SK-N-MC (cell line): ENCODE data around the gene HGS.

ENCODE experiments used
- DNase-seq: peaks from one replicate; pipeline ENCODE4 v3.0.0-alpha.2; 2011; ENCODE audit warnings: low read depth, low spot score
- H3K27ac ChIP-seq: fragments of 200-600 bp; sonication (generic); 2 replicates; pipeline ENCODE4 v1.5.1; 2016; ENCODE audit warnings: mixed run types
- H3K36me3 ChIP-seq: fragments of 200-600 bp; sonication (generic); 2 replicates; pipeline ENCODE4 v1.6.1; 2017; ENCODE audit warnings: antibody characterized with exemption, low read length, mixed read lengths; ENCODE audit not compliant: insufficient read depth
- H3K4me3 ChIP-seq: fragments of 200-600 bp; sonication (generic); 2 replicates; pipeline ENCODE4 v1.5.1; 2016
- H3K9ac ChIP-seq: fragments of 200-600 bp; sonication (generic); 2 replicates; pipeline ENCODE4 v1.8.0; 2017; ENCODE audit warnings: mixed run types, mixed read lengths; ENCODE audit not compliant: insufficient read length
- H3K9me3 ChIP-seq: fragments of 200-600 bp; sonication (generic); 2 replicates; pipeline ENCODE4 v1.6.1; 2017; ENCODE audit warnings: low read depth, mild to moderate bottlenecking, antibody characterized with exemption, low read length, moderate library complexity, mixed read lengths
- EZH2 ChIP-seq: fragments of 200-600 bp; sonication (generic); IDR thresholded peaks from one replicate; pipeline ENCODE4 v1.6.1; 2017; ENCODE audit warnings: antibody characterized with exemption
- FOXP2 ChIP-seq: optimal IDR thresholded peaks from 2 replicates; pipeline ENCODE3; 2011; ENCODE audit warnings: mild to moderate bottlenecking, moderate library complexity; ENCODE audit not compliant: insufficient read depth; ENCODE audit errors: extremely low read length, control extremely low read depth
- POLR2AphosphoS5 ChIP-seq: IDR thresholded peaks from 2 replicates; pipeline ENCODE4 v1.6.1; 2012; ENCODE audit warnings: mild to moderate bottlenecking, low read depth, low read length, borderline replicate concordance

Gene HGS

DNA sequence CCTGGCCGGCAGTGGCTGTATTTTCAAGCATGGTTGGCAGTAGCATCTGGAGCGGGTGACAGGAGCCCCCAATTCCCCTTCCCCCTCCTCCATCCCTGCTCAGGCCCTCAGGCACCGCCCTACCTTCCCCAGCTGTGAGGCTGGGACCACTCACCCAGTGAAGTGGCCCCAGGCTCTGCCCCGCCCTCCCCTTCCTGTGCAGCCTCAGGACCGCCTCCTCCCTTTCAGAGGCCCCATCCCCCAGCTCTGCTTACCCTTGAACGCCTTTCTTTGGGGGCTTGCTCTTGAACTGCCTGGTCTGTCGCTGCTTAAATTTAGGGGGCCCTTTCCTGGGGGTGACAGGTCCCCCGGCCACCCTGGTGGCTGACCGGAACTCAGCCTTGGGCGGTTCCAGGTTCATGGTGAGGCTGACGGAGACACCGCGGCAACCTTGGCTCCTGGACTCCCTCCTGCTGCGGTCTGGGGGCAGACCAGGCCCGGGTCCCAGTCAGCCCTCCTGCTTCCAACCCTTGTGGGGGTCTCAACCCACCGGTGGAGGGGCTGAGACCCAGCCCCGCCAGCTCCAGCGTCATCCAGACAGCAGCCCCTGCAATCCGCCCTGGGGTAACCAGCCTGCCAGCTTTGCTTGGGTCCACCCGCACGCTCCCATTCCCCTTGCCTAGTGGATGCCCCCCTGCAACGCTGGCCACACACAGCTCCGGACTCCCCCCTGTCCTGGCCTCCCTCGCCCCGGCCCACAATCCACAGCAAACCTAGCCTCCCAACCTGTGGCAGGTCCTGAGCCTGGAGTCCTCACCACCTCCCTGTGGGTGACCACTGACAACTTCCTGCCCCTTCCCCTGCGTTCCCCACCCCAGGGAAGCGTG lies 30.7 kb upstream of the HGS start:
- H3K36me3 ChIP-seq, result no peaks in the 10 kb centered on the region
- no peak for DNase-seq
- no peaks in the 10 kb centered on the region for H3K9me3 ChIP-seq
- no peak for TF ChIP-seq EZH2
- no peak for TF ChIP-seq FOXP2
- TF ChIP-seq POLR2AphosphoS5, result no peak
- no peak overlapping the region; the same call in 1 of the 2 replicates for H3K4me3 ChIP-seq
- peak overlapping the region; percentile 67 for H3K27ac ChIP-seq
- no peak overlapping the region for H3K9ac ChIP-seq

DNA sequence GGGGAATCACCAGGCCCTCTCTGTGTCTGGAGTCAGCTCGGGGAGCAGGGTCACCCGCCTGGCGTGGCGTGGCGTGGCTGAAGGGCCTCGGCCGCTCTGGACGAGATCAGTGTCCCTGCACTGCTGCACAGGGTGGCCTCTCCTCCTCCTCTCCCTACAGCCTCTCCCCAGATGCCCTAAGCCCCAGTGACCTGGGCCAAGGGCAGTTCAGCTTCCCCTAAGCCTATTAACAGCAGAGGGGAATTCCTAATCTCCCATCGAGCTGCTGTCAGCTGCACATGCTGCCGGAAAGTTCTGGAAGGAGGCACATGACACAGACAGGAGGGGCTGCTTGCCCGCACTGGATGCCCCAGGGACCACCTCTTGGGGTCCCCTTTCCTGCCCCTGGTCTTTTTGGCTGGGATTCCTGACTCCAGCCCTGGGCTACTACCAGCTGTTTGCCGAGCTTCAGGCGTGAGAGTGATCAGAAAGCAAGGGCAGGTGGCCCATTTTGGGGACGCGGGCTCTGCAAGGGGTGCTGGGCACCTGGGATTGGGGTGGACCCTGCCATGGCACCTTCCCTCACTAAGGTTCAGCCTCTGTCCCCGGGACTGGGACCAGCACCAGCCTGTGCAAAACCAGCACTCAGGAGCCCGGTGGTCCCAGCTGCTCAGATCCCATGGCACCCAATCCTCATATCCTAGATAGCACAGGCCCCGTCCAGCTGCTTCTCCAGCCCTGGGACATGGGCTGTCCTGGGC lies 28.3 kb upstream of the HGS start:
- TF ChIP-seq EZH2, result no peak
- no peak for TF ChIP-seq FOXP2
- TF ChIP-seq POLR2AphosphoS5, result no peak
- H3K27ac ChIP-seq, result no peak overlapping the region

GRCh38 chr17:81656118-81656743 lies 27.6 kb upstream of the HGS start, which contains the start of gene PDE6G:
PDE6G (minus strand) TSS chr17:81656542; CDS start chr17:81653305, 3,237 bp downstream.
- no peak within 1 kb of the TSS for H3K9ac ChIP-seq
- H3K4me3 ChIP-seq, result no peak within 1 kb of the TSS
- DNase-seq, result no peak
- no peak within 1 kb of the TSS for H3K27ac ChIP-seq
- H3K36me3 ChIP-seq, result no peaks in the 10 kb centered on the region
- TF ChIP-seq FOXP2, result no peak
- TF ChIP-seq POLR2AphosphoS5, result no peak
- no peak for TF ChIP-seq EZH2
- no peaks in the 10 kb centered on the region for H3K9me3 ChIP-seq

More for the DNA sequence above, 28.3 kb upstream of the HGS start:
- H3K36me3 ChIP-seq, result no peaks in the 10 kb centered on the region
- H3K9ac ChIP-seq, result no peak overlapping the region
- H3K4me3 ChIP-seq, result no peak overlapping the region
- no peak for DNase-seq
- no peaks in the 10 kb centered on the region for H3K9me3 ChIP-seq

GRCh38 chr17:81656835-81657234 lies 27.0 kb upstream of the HGS start:
- no peak for TF ChIP-seq POLR2AphosphoS5
- TF ChIP-seq EZH2, result no peak
- TF ChIP-seq FOXP2, result no peak
- no peak for DNase-seq
- H3K9me3 ChIP-seq, result no peaks in the 10 kb centered on the region
- H3K36me3 ChIP-seq, result no peaks in the 10 kb centered on the region
- no peak overlapping the region for H3K4me3 ChIP-seq
- no peak overlapping the region for H3K9ac ChIP-seq
- H3K27ac ChIP-seq, result no peak overlapping the region

DNA sequence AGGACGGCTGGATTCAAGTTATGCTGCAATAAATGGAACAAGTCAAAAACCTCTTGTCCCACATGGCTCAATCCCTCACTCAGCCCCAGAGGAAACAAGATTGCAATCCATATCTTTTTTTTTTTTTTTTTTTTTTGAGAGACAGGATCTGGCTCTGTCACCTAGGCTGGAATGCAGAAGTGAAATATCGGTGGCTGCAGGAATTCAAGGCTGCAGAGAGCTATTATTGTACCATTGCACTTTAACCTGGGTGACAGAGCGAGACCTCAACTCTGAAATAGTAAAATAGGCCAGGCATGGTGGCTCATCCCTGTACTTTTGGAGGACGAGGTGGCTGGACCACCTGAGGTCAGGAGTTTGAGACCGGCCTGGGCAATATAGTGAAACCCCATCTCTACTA lies 24.8 kb upstream of the HGS start:
- Histone ChIP-seq H3K36me3 (no peaks in the 10 kb centered on the region), H3K27ac (no peak overlapping the region), H3K9me3 (no peaks in the 10 kb centered on the region), H3K4me3 (no peak overlapping the region), H3K9ac (no peak overlapping the region)
- DNase-seq, result no peak
- no peak for TF ChIP-seq POLR2AphosphoS5
- no peak for TF ChIP-seq FOXP2
- no peak for TF ChIP-seq EZH2

DNA sequence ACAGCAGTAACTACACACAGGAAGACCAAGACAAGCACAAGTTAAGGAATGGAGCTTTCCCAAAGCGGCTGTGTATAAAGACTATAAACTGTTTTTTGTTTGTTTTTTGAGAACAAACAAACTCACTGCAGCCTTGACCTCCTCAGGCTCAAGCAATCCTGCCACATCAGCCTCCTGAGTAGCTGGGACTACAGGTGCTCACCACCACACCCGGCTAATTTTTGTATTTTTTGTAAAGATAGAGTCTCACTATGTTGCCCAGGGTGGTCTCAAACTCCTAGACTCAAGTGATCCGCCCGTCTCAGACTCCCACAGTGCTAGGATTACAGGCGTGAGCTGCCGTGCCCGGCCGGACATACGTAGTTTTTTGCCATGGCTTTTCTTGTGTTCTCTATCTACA lies 23.4 kb upstream of the HGS start:
- Histone ChIP-seq H3K9me3 (no peaks in the 10 kb centered on the region), H3K4me3 (no peak overlapping the region), H3K27ac (no peak overlapping the region), H3K9ac (no peak overlapping the region), H3K36me3 (peaks cover 8% of the 10 kb centered on the region; the same call in 1 of the 2 replicates)
- no peak for DNase-seq
- no peak for TF ChIP-seq EZH2
- TF ChIP-seq POLR2AphosphoS5, result no peak
- no peak for TF ChIP-seq FOXP2

DNA sequence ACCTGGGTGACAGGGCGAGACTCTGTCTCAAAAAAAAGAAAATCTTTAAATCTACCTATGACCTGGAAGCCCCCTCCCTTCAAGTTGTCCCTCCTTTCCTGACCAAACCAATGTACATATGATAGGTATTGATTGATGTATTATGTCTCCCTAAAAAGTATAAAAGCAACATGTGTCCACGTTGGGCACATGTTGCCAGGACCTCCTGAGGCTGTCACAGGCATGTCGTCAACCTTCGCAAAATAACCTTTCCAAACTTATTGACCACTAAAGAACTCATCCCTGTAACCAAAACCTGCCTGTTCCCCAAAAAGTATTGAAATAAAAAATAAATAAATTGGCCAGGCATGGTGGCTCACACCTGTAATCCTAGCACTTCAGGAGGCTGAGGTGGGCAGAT lies 21.8 kb upstream of the HGS start:
- H3K27ac ChIP-seq, result no peak overlapping the region
- no peak for DNase-seq
- no peaks in the 10 kb centered on the region for H3K9me3 ChIP-seq
- H3K4me3 ChIP-seq, result no peak overlapping the region
- H3K36me3 ChIP-seq, result peaks cover 8% of the 10 kb centered on the region; the same call in 1 of the 2 replicates
- TF ChIP-seq EZH2, result no peak
- no peak for TF ChIP-seq POLR2AphosphoS5
- TF ChIP-seq FOXP2, result no peak
- no peak overlapping the region for H3K9ac ChIP-seq

DNA sequence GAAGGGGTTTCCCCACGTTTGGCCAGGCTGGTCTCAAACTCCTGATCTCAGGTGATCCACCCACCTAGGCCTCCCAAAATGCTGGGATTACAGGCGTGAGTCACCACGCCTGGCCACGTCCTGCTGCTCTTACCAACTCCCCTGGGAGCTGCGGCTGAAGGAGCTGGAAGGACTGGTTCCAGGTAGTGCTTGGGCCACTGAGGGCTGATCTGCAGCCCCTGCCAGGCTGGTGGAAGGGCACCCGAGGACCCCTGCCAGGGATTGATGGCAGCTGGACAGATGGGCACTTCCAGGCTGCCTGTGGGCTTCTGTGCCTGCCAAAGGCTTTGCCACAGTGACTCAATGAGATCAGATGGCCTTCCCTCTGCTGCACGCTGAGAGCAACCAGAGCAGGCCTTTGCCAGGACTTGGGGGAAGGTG lies 19.8 kb upstream of the HGS start:
- H3K9ac ChIP-seq, result no peak overlapping the region
- DNase-seq, result no peak
- H3K9me3 ChIP-seq, result no peaks in the 10 kb centered on the region
- H3K36me3 ChIP-seq, result peaks cover 21% of the 10 kb centered on the region
- H3K4me3 ChIP-seq, result no peak overlapping the region
- TF ChIP-seq POLR2AphosphoS5, result peak; percentile 10; the same call in 1 of the 2 replicates
- no peak for TF ChIP-seq FOXP2
- H3K27ac ChIP-seq, result no peak overlapping the region
